H1 (cell line): ENCODE measurements around the gene ZHX3. TPM values are rescaled to one million over a fixed set of nuclear protein-coding genes. Genes with fewer than 3 reads are reported as not detected.

Experiments
- CTCF ChIA-PET: fragments of 300-600 bp; sonication (Branson Sonifier 250); formaldehyde crosslinking; loops from one replicate; lab custom pipeline; 2021; ENCODE audit not compliant: partially characterized antibody; lab: Charles Lee
- POLR2A ChIA-PET: fragments of 300-600 bp; sonication (Branson Sonifier 250); formaldehyde crosslinking; loops from one replicate; lab custom pipeline; 2021; ENCODE audit warnings: inconsistent platforms; ENCODE audit not compliant: partially characterized antibody; lab: Charles Lee
- DNase-seq, 2 experiments: peaks; one replicate each; pipeline versions ENCODE4 v3.0.0 to v3.0.0-alpha.2; 2010 to 2022; ENCODE audit warnings: low spot score in 2 of 2, low read depth in 1 of 2, mixed read lengths in 1 of 2
- FAIRE-seq: peaks from 2 replicates; lab custom pipeline; 2011; peaks lifted over from hg19 to GRCh38; lab: Jason Lieb, UNC
- H2AFZ ChIP-seq: 2 replicates; pipeline ENCODE4 v1.8.1; 2012; ENCODE audit warnings: low read length, inconsistent platforms
- H2AK5ac ChIP-seq: 2 replicates; pipeline ENCODE4 v1.6.1; 2013; ENCODE audit warnings: low read depth, low read length
- H2BK120ac ChIP-seq: replicated peaks from 2 replicates; pipeline ENCODE3; 2013; ENCODE audit warnings: low read depth, low read length, inconsistent platforms
- H2BK12ac ChIP-seq: 2 replicates; pipeline ENCODE4 v1.6.1; 2013; ENCODE audit warnings: low read depth, low read length
- H2BK15ac ChIP-seq: 2 replicates; pipeline ENCODE4 v1.6.1; 2013; ENCODE audit warnings: low read length
- H2BK20ac ChIP-seq: 2 replicates; pipeline ENCODE4 v1.6.1; 2013; ENCODE audit warnings: low read length
- H2BK5ac ChIP-seq: 2 replicates; pipeline ENCODE4 v1.6.1; 2013; ENCODE audit warnings: low read depth, low read length
- H3K14ac ChIP-seq: 2 replicates; pipeline ENCODE4 v1.6.1; 2013; ENCODE audit warnings: inconsistent platforms; ENCODE audit not compliant: insufficient read length
- H3K18ac ChIP-seq: 2 replicates; pipeline ENCODE4 v1.6.1; 2013; ENCODE audit warnings: low read length; ENCODE audit errors: extremely low read depth
- H3K23ac ChIP-seq: 2 replicates; pipeline ENCODE4 v1.6.1; 2013; ENCODE audit warnings: inconsistent platforms; ENCODE audit not compliant: insufficient read length
- H3K23me2 ChIP-seq: 2 replicates; pipeline ENCODE4 v1.6.1; 2013; ENCODE audit warnings: low read depth, low read length
- H3K27ac ChIP-seq: 2 replicates; pipeline ENCODE4 v1.6.1; 2011; ENCODE audit warnings: low read depth, low read length, inconsistent platforms
- H3K27me3 ChIP-seq, 4 experiments: replicated peaks in 1 of 4; 1 replicate in 1 of 4; 2 replicates in 3 of 4; pipeline versions ENCODE4 v1.6.1 to v1.8.1; 2011 to 2013; ENCODE audit warnings: low read length in 3 of 4, mild to moderate bottlenecking in 3 of 4, inconsistent platforms in 2 of 4, mixed read lengths in 2 of 4, moderate library complexity in 1 of 4; ENCODE audit not compliant: control insufficient read depth in 3 of 4, insufficient read depth in 3 of 4; ENCODE audit errors: extremely low read depth in 1 of 4
- H3K36me3 ChIP-seq, 4 experiments: 2 replicates each; pipeline versions ENCODE4 v1.6.1 to v1.8.1; 2011 to 2013; ENCODE audit warnings: mild to moderate bottlenecking in 4 of 4, low read length in 3 of 4, moderate library complexity in 2 of 4, control low read depth in 1 of 4, inconsistent platforms in 1 of 4; ENCODE audit not compliant: insufficient read depth in 4 of 4, control insufficient read depth in 2 of 4
- H3K4ac ChIP-seq: replicated peaks from 2 replicates; pipeline ENCODE3; 2013; ENCODE audit warnings: low read length, low read depth, mixed read lengths, inconsistent platforms; ENCODE audit not compliant: insufficient read length
- H3K4me1 ChIP-seq, 4 experiments: replicated peaks in 1 of 4; 1 replicate in 1 of 4; 2 replicates in 3 of 4; pipeline versions ENCODE4 v1.6.1 to v1.8.1; 2011 to 2013; ENCODE audit warnings: low read length in 3 of 4, inconsistent platforms in 2 of 4, mixed read lengths in 1 of 4; ENCODE audit not compliant: insufficient read depth in 4 of 4, control insufficient read depth in 3 of 4
- H3K4me2 ChIP-seq, 2 experiments: 2 replicates each; pipeline versions ENCODE4 v1.6.1 to v1.8.1; 2011 to 2013; ENCODE audit warnings: low read depth in 2 of 2, low read length in 2 of 2, control low read depth in 1 of 2, inconsistent platforms in 1 of 2, mild to moderate bottlenecking in 1 of 2; ENCODE audit not compliant: insufficient read depth in 1 of 2
- H3K4me3 ChIP-seq, 4 experiments: fragments of 200-600, 300-600 bp in 1 of 4; sonication (generic), shearing (Covaris generic), sonication (Bioruptor Twin) in 1 of 4; 2 replicates each; pipeline versions ENCODE4 v1.5.1 to v1.8.1; 2011 to 2016; ENCODE audit warnings: low read length in 4 of 4, low read depth in 3 of 4, control low read depth in 2 of 4, inconsistent platforms in 2 of 4, mild to moderate bottlenecking in 2 of 4, mixed read lengths in 1 of 4, moderate library complexity in 1 of 4; ENCODE audit not compliant: insufficient read depth in 2 of 4; ENCODE audit errors: extremely low read depth in 1 of 4
- H3K56ac ChIP-seq: replicated peaks from 2 replicates; pipeline ENCODE3; 2013; ENCODE audit warnings: low read depth, mild to moderate bottlenecking, mixed read lengths, low read length, inconsistent platforms; ENCODE audit not compliant: insufficient read length
- H3K79me1 ChIP-seq: 2 replicates; pipeline ENCODE4 v1.6.1; 2013; ENCODE audit warnings: low read depth, low read length, control low read depth
- H3K79me2 ChIP-seq, 2 experiments: 2 replicates each; pipeline versions ENCODE4 v1.6.1 to v1.8.1; 2012 to 2013; ENCODE audit warnings: low read length in 2 of 2, mild to moderate bottlenecking in 2 of 2, inconsistent platforms in 1 of 2; ENCODE audit not compliant: insufficient read depth in 2 of 2, control insufficient read depth in 1 of 2
- H3K9ac ChIP-seq, 4 experiments: replicated peaks in 1 of 4; 1 replicate in 1 of 4; 2 replicates in 3 of 4; pipeline versions ENCODE4 v1.6.1 to v1.8.1; 2011 to 2013; ENCODE audit warnings: low read depth in 3 of 4, low read length in 3 of 4, control low read depth in 2 of 4, mild to moderate bottlenecking in 2 of 4, moderate library complexity in 2 of 4, inconsistent platforms in 1 of 4; ENCODE audit errors: extremely low read depth in 1 of 4
- H3K9me3 ChIP-seq, 2 experiments: 2 replicates each; pipeline versions ENCODE4 v1.6.1 to v1.8.1; 2012 to 2013; ENCODE audit warnings: mild to moderate bottlenecking in 2 of 2, moderate library complexity in 2 of 2, control low read depth in 1 of 2, inconsistent platforms in 1 of 2, low read depth in 1 of 2, low read length in 1 of 2, mixed read lengths in 1 of 2; ENCODE audit not compliant: insufficient read depth in 2 of 2
- H4K20me1 ChIP-seq, 2 experiments: replicated peaks in 1 of 2; 2 replicates each; pipeline versions ENCODE3 to v1.8.1; 2011 to 2013; ENCODE audit warnings: inconsistent platforms in 2 of 2, low read length in 2 of 2, mild to moderate bottlenecking in 1 of 2; ENCODE audit not compliant: insufficient read depth in 2 of 2, control insufficient read depth in 1 of 2
- H4K5ac ChIP-seq: 2 replicates; pipeline ENCODE4 v1.6.1; 2013; ENCODE audit warnings: low read length, low read depth, mixed read lengths, inconsistent platforms; ENCODE audit not compliant: insufficient read length
- H4K8ac ChIP-seq: 2 replicates; pipeline ENCODE4 v1.8.0; 2013; ENCODE audit warnings: mild to moderate bottlenecking, moderate library complexity, low read length, inconsistent platforms; ENCODE audit not compliant: insufficient read depth; ENCODE audit errors: extremely low read depth
- H4K91ac ChIP-seq: replicated peaks from 2 replicates; pipeline ENCODE3; 2013; ENCODE audit warnings: low read length, mixed read lengths, inconsistent platforms; ENCODE audit not compliant: insufficient read length
- BACH1 ChIP-seq: IDR thresholded peaks from 2 replicates; pipeline ENCODE4 v1.6.1; 2012; ENCODE audit warnings: low read length, improper control_type of control experiment
- BRCA1 ChIP-seq: IDR thresholded peaks from 2 replicates; pipeline ENCODE4 v1.6.1; 2012; ENCODE audit warnings: low read depth, low read length, improper control_type of control experiment
- CEBPB ChIP-seq: IDR thresholded peaks from 2 replicates; pipeline ENCODE4 v1.6.1; 2012; ENCODE audit warnings: low read depth, low read length
- GABPA ChIP-seq: IDR thresholded peaks from 2 replicates; pipeline ENCODE4 v1.6.1; 2011; ENCODE audit warnings: mild to moderate bottlenecking, low read length, moderate library complexity, borderline replicate concordance; ENCODE audit not compliant: insufficient read depth
- KDM1A ChIP-seq: fragments of 200-600, 300-600 bp; sonication (generic); IDR thresholded peaks from 2 replicates; pipeline ENCODE4 v1.7.1; 2016; ENCODE audit warnings: mild to moderate bottlenecking, low read length, borderline replicate concordance
- KDM4A ChIP-seq: IDR thresholded peaks from one replicate; pipeline ENCODE4 v1.7.1; 2012; ENCODE audit warnings: low read depth, mild to moderate bottlenecking, moderate library complexity, low read length, inconsistent platforms; ENCODE audit not compliant: severe bottlenecking
- PHF8 ChIP-seq: fragments of 200-600 bp; sonication (generic); conservative IDR thresholded peaks from 2 replicates; pipeline ENCODE4 v1.7.1; 2012; ENCODE audit warnings: low read depth, mild to moderate bottlenecking, inconsistent platforms, low read length, moderate library complexity
- POLR2A ChIP-seq, 2 experiments: IDR thresholded peaks; 1 replicate in 1 of 2; 2 replicates in 1 of 2; pipeline ENCODE4 v1.6.1; 2011; ENCODE audit warnings: low read depth in 2 of 2, low read length in 2 of 2, mild to moderate bottlenecking in 2 of 2; ENCODE audit errors: control extremely low read depth in 1 of 2
- SAP30 ChIP-seq: fragments of 300-600 bp; sonication (generic); IDR thresholded peaks from 2 replicates; pipeline ENCODE4 v1.7.1; 2012; ENCODE audit warnings: low read length, moderate library complexity, mild to moderate bottlenecking, inconsistent platforms; ENCODE audit not compliant: insufficient read depth, insufficient replicate concordance
- SIN3A ChIP-seq, 2 experiments: IDR thresholded peaks in 1 of 2; conservative IDR thresholded peaks in 1 of 2; 2 replicates each; pipeline ENCODE4 v1.6.1; 2011 to 2012; ENCODE audit warnings: low read length in 2 of 2, improper control_type of control experiment in 1 of 2, low read depth in 1 of 2, mild to moderate bottlenecking in 1 of 2
- SP2 ChIP-seq: IDR thresholded peaks from 2 replicates; pipeline ENCODE4 v1.6.1; 2012; ENCODE audit warnings: mild to moderate bottlenecking, low read length, inconsistent platforms
- SP4 ChIP-seq: IDR thresholded peaks from 2 replicates; pipeline ENCODE4 v1.6.1; 2012; ENCODE audit warnings: low read length, inconsistent platforms
- WGBS, 2 experiments: shearing (Covaris generic) in 1 of 2; methylation state at CpG; one replicate each; pipeline versions ENCODE4 v1.1.6 to v1.1.7; 2013 to 2015; ENCODE audit warnings: low lambda C conversion rate in 2 of 2, mixed read lengths in 2 of 2, inconsistent platforms in 1 of 2, low coverage in 1 of 2, missing lambda C conversion rate in 1 of 2; ENCODE audit not compliant: insufficient replicate concordance in 2 of 2, insufficient coverage in 1 of 2, insufficient read length in 1 of 2; ENCODE audit errors: extremely low coverage in 1 of 2, missing lambda C conversion rate in 1 of 2; 5-methylcytosine and 5-hydroxymethylcytosine counted together
- polyA plus RNA-seq, 7 experiments: library from polyadenylated mRNA; depleted of rRNA in 3 of 7; stranded (reverse) in 5 of 7; unstranded in 2 of 7; fragments of >200 nt in 5 of 7; fragments of 200-250 nt in 2 of 7; gene quantifications; 1 replicate in 5 of 7; 2 replicates in 1 of 7; 4 replicates in 1 of 7; pipeline versions ENCODE4 v1.2.1 to v1.2.3, GENCODE V29; 2011 to 2013; ENCODE audit warnings: missing spikeins in 2 of 7, mixed read lengths in 2 of 7
- total RNA-seq: library from RNA; stranded (reverse); fragmentation: NEBNext Ultra II Directional; extraction: Animal tissue kit (Norgen Biotek cat#: 25700); gene quantifications from 2 replicates; pipeline ENCODE4 v1.2.1, GENCODE V29; 2021
- TF ChIP-seq, protein P1 (sequence below): IDR thresholded peaks from 2 replicates; pipeline ENCODE4 v1.6.1; 2012; ENCODE audit warnings: inconsistent platforms

Gene ZHX3
- total and polyA plus RNA-seq, 2 of the 8 experiments (the other 6 are each of a cell fraction or from before 2014, with no cell fraction given): 1.00 to 7.8 TPM

DNA sequence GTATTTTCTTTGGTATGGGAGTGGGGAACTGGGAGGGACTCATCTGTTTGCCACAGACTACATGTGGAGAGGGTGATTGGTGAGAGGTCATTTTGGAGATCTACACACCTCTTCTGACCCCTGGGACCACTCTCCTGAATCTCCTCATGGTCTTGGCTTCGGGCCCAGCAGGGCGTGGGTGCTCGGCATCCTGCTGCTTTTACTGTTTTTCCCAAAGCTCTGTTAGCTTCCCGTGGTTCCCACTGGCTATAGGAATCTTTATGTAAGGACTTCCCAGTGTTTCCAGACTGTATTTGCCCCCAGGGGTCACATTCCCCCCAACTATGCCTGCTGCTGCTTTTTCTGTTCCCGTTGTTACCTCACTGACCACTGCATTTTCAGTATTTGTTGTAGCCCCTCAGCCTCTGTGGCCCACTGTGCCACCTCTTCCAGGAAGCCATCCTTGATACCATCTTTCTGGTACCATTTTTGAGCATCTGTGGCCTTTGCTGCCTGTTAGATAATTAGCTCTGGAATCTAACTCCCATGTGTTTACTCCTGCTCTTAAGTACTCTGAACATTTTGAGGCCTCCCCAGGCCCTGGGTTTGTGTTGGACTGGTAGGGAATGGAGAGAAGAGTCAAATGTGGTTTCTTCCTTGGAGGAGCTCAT lies 165.3 kb downstream of the ZHX3 start:
- no peaks in the 10 kb centered on the region for H3K27me3 ChIP-seq
- H2AFZ ChIP-seq: no peak overlapping the region
- no peak overlapping the region for H3K4ac ChIP-seq
- peaks cover 63% of the 10 kb centered on the region for H3K79me1 ChIP-seq
- no peak overlapping the region for H3K14ac ChIP-seq
- H4K8ac ChIP-seq: no peak overlapping the region
- no peak overlapping the region for H3K4me2 ChIP-seq
- no peak overlapping the region for H3K27ac ChIP-seq
- peaks cover 63 to 100% of the 10 kb centered on the region in 2 experiments for H3K79me2 ChIP-seq
- no peak overlapping the region for H4K91ac ChIP-seq
- no peaks in the 10 kb centered on the region for H3K9me3 ChIP-seq
- H3K18ac ChIP-seq: no peak overlapping the region
- peaks cover 41 to 63% of the 10 kb centered on the region in 2 experiments for H4K20me1 ChIP-seq
- H3K9ac ChIP-seq: 0 out of 7 replicates have a peak overlapping the region, but pooled peaks of 1 of the 4 experiments have one; percentile 39
- H3K23ac ChIP-seq: no peak overlapping the region
- CTCF ChIA-PET: interaction anchor here (0.8 to 5.0 kb wide), 5 partner anchors 9 to 184 kb away, joined by 3 to 40 read pairs (median 12); no protein-coding TSS in a partner anchor
- no peak overlapping the region for H3K4me3 ChIP-seq
- no peak overlapping the region for H2AK5ac ChIP-seq
- peaks cover 0 to 2% (median 0%) of the 10 kb centered on the region in 4 experiments; a peak in 1 of 8 replicates for H3K36me3 ChIP-seq
- no peak overlapping the region for H2BK15ac ChIP-seq
- WGBS, 2 experiments: 90% methylated on average over 5 of the region's 5 CpGs; no CpG with 5 or more reads in 1 of the 2 experiments
- no peak for DNase-seq
- no peak for FAIRE-seq
- H2BK20ac ChIP-seq: no peak overlapping the region
- no peak overlapping the region for H4K5ac ChIP-seq
- H3K23me2 ChIP-seq: no peaks in the 10 kb centered on the region
- H3K4me1 ChIP-seq: peaks cover 0 to 13% (median 6%) of the 10 kb centered on the region in 4 experiments; a peak in 4 of 7 replicates
- no peak overlapping the region for H2BK120ac ChIP-seq
- no peak overlapping the region; the same call in 1 of the 2 replicates for H2BK5ac ChIP-seq
- no peak overlapping the region for H3K56ac ChIP-seq
- H2BK12ac ChIP-seq: no peak overlapping the region
- POLR2A ChIA-PET: interaction anchor here (0.6 to 2.6 kb wide), 5 partner anchors 10 to 274 kb away, joined by 3 to 14 read pairs (median 3); no protein-coding TSS in a partner anchor
- no peak for TF ChIP-seq PHF8
- no peak for TF ChIP-seq SP2
- no peak for TF ChIP-seq POLR2A (IDR thresholded peaks at IDR 0.05; ENCODE audit: control extremely low read depth in 1 of 2, low read depth in 2 of 2, low read length in 2 of 2)
- TF ChIP-seq SP4: no peak
- no peak for TF ChIP-seq BACH1
- TF ChIP-seq, protein P1, sequence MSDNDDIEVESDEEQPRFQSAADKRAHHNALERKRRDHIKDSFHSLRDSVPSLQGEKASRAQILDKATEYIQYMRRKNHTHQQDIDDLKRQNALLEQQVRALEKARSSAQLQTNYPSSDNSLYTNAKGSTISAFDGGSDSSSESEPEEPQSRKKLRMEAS: no peak
- no peak for TF ChIP-seq GABPA
- TF ChIP-seq SAP30: no peak
- TF ChIP-seq CEBPB: no peak
- no peak for TF ChIP-seq KDM4A
- TF ChIP-seq BRCA1: no peak
- no peak for TF ChIP-seq SIN3A (conservative IDR thresholded peaks at IDR 0.05 in 1 of 2, IDR thresholded peaks at IDR 0.05 in 1 of 2; ENCODE audit: low read depth in 1 of 2, low read length in 2 of 2)
- no peak for TF ChIP-seq KDM1A
